Measurements from ENCODE around the gene CD3E. TPM values are rescaled to one million over a fixed set of nuclear protein-coding genes. Genes with fewer than 3 reads are reported as not detected.
A peak's percentile ranks its signal among the peaks of the same experiment; 100 is the strongest.

Gene CD3E
- total and polyA plus RNA-seq, 11 donors = 0.17 to 12.0 (median 0.45) TPM; not detected in 1

GRCh38 chr11:118314988-118315411 is 10.5 kb downstream of the CD3E start:
- Histone ChIP-seq H3K9me3 (peaks cover 0 to 4% (median 0%) of the 10 kb centered on the region in 12 donors), H3K27me3 (peaks cover 0 to 29% (median 13%) of the 10 kb centered on the region in 9 donors), H3K4me3 (no peak overlapping the region), H3K4me1 (peaks cover 0 to 51% (median 12%) of the 10 kb centered on the region in 12 donors), H3K36me3 (no peaks in the 10 kb centered on the region), H3K27ac (no peak overlapping the region)
- intact Hi-C loops (cut with DNase I) = no loop called here
- WGBS, 4 donors = 49 to 57% (median 55%) methylated on average over 7 of the region's 7 CpGs
- TF ChIP-seq CTCF (IDR thresholded peaks at IDR 0.05) (no peak), POLR2A (IDR thresholded peaks at IDR 0.05) (no peak)
- no peak for DNase-seq
- ATAC-seq = no peak

- H3K9me3 ChIP-seq = no peaks in the 10 kb centered on the region
Observed at GRCh38 chr11:118318124-118318523, 13.6 kb downstream of the CD3E start.

GRCh38 chr11:118318581-118319336 is 14.2 kb downstream of the CD3E start:
- H3K4me3 ChIP-seq = no peak overlapping the region
- intact Hi-C loops (cut with DNase I) = no loop called here
- peak overlapping the region in 1 of 12 donors; percentile 87 for H3K27ac ChIP-seq
- no peak for DNase-seq
- H3K9me3 ChIP-seq = no peaks in the 10 kb centered on the region
- H3K4me1 ChIP-seq = peaks cover 0 to 67% (median 12%) of the 10 kb centered on the region in 12 donors
- H3K36me3 ChIP-seq = no peaks in the 10 kb centered on the region
- 88 to 93% (median 92%) methylated on average over 11 of the region's 11 CpGs for WGBS, 4 donors
- ATAC-seq = no peak
- no peak for TF ChIP-seq POLR2A (IDR thresholded peaks at IDR 0.05)
- TF ChIP-seq CTCF (IDR thresholded peaks at IDR 0.05) = no peak
- peaks cover 0 to 11% (median 0%) of the 10 kb centered on the region in 9 donors for H3K27me3 ChIP-seq

More at GRCh38 chr11:118318124-118318523, 13.6 kb downstream of the CD3E start:
- 84 to 86% (median 85%) methylated on average over 4 of the region's 4 CpGs for WGBS, 4 donors
- H3K4me3 ChIP-seq = no peak overlapping the region
- peak overlapping the region in 1 of 12 donors; percentile 87 for H3K27ac ChIP-seq
- intact Hi-C loops (cut with DNase I) = no loop called here
- H3K4me1 ChIP-seq = peaks cover 0 to 67% (median 12%) of the 10 kb centered on the region in 12 donors
- no peak for ATAC-seq
- no peak for DNase-seq
- no peaks in the 10 kb centered on the region for H3K36me3 ChIP-seq
- TF ChIP-seq CTCF (IDR thresholded peaks at IDR 0.05) (no peak), POLR2A (IDR thresholded peaks at IDR 0.05) (no peak)
- peaks cover 0 to 14% (median 3%) of the 10 kb centered on the region in 9 donors for H3K27me3 ChIP-seq

- H3K27ac ChIP-seq = peak overlapping the region in 1 of 12 donors; percentile 87
Observed at GRCh38 chr11:118319337-118319707, 14.8 kb downstream of the CD3E start.

More at GRCh38 chr11:118319337-118319707, 14.8 kb downstream of the CD3E start:
- 45 to 66% (median 56%) methylated on average over 1 of the region's 1 CpG for WGBS, 4 donors
- intact Hi-C loops (cut with DNase I) = no loop called here
- no peaks in the 10 kb centered on the region for H3K9me3 ChIP-seq
- no peak overlapping the region for H3K4me3 ChIP-seq
- DNase-seq (no peak), ATAC-seq (peak in 1 of 4 donors; percentile 35)
- H3K27me3 ChIP-seq = peaks cover 0 to 8% (median 0%) of the 10 kb centered on the region in 9 donors
- H3K36me3 ChIP-seq = no peaks in the 10 kb centered on the region
- TF ChIP-seq CTCF (IDR thresholded peaks at IDR 0.05) (no peak), POLR2A (IDR thresholded peaks at IDR 0.05) (no peak)
- H3K4me1 ChIP-seq = peaks cover 0 to 67% (median 12%) of the 10 kb centered on the region in 12 donors

Data from heart left ventricle (tissue), 16 donors.